ENCODE results near the gene WDFY4.

WDFY4 gene

DNA sequence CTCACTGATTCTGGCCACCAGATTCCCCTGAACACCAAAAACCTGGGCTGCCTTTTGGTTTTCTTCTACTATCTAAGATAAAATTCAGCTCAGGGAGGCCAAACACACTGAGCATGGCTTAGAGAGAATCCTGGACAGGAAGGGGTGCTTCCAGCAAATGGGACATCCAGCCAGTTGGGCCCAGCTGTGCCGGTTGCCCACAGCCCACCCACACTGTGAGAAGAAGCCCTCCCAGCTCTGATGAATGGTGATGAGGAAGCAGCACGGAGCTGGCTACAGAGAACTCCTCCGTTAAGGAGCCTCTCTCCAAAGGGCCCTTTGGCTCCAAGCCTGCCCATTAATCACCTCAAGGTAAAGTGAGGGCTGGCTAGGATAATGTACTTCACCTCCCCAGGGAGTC lies 239.1 kb downstream of the WDFY4 start:
- no peaks in the 10 kb centered on the region for H3K27me3 ChIP-seq
- H4K20me1 ChIP-seq: no peaks in the 10 kb centered on the region
- H3K4me2 ChIP-seq: no peak overlapping the region
- H3K4me3 ChIP-seq: no peak overlapping the region
- H3K36me3 ChIP-seq: no peaks in the 10 kb centered on the region
- no peak for TF ChIP-seq Cebpa-rat (IDR thresholded peaks at IDR 0.05)
- no peak overlapping the region for H3K9ac ChIP-seq
- no peak overlapping the region for H3K27ac ChIP-seq
- no peaks in the 10 kb centered on the region for H3K4me1 ChIP-seq
- no peaks in the 10 kb centered on the region for H3K9me3 ChIP-seq

DNA sequence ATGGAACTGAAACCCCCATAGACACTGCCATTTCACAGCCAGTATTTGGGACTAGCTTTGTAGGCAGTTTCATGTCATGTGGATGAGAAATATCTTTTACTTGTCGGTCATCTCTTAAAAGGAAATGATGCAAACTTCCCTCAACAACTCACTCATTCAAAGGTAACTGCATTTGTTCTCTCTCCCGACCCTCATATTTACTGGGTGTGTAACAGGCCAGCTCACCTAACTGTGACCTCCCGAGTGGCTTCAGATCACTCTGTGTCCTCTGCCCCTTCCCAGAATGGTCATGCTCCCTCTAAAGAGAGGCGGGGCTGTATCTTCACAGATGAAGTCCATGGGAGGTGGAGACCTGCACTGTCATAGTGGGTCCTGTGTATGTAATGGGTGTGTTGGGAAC lies 240.3 kb downstream of the WDFY4 start:
- no peak overlapping the region for H3K4me3 ChIP-seq
- H3K27me3 ChIP-seq: no peaks in the 10 kb centered on the region
- H3K36me3 ChIP-seq: no peaks in the 10 kb centered on the region
- no peaks in the 10 kb centered on the region for H4K20me1 ChIP-seq
- H3K4me2 ChIP-seq: no peak overlapping the region
- no peaks in the 10 kb centered on the region for H3K4me1 ChIP-seq
- H3K27ac ChIP-seq: no peak overlapping the region
- H3K9me3 ChIP-seq: no peaks in the 10 kb centered on the region
- H3K9ac ChIP-seq: no peak overlapping the region
- TF ChIP-seq Cebpa-rat (IDR thresholded peaks at IDR 0.05): no peak

DNA sequence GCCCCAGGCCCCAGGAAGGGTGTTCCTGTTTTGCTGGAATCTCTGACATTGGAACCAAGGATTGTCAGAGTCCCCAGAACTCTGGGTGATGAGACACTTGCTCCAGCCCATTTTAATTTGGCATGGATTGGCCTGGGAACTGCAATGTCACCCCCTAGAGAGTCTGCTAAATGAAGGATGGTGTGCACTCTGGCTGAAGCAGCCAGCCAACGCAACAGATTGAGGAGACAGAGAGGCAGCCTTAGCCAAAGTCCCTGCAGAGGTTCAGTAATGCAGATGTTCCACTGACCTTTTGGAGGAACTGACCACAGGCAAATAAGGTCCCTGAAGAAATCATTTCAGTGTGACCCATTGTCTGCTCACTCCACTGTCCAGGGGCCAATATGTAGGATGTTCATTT lies 241.6 kb downstream of the WDFY4 start:
- no peak overlapping the region for H3K9ac ChIP-seq
- no peaks in the 10 kb centered on the region for H3K4me1 ChIP-seq
- no peak overlapping the region for H3K4me3 ChIP-seq
- no peak overlapping the region for H3K27ac ChIP-seq
- H3K36me3 ChIP-seq: no peaks in the 10 kb centered on the region
- H3K4me2 ChIP-seq: no peak overlapping the region
- no peaks in the 10 kb centered on the region for H4K20me1 ChIP-seq
- TF ChIP-seq Cebpa-rat (IDR thresholded peaks at IDR 0.05): no peak
- no peaks in the 10 kb centered on the region for H3K27me3 ChIP-seq
- H3K9me3 ChIP-seq: no peaks in the 10 kb centered on the region

DNA sequence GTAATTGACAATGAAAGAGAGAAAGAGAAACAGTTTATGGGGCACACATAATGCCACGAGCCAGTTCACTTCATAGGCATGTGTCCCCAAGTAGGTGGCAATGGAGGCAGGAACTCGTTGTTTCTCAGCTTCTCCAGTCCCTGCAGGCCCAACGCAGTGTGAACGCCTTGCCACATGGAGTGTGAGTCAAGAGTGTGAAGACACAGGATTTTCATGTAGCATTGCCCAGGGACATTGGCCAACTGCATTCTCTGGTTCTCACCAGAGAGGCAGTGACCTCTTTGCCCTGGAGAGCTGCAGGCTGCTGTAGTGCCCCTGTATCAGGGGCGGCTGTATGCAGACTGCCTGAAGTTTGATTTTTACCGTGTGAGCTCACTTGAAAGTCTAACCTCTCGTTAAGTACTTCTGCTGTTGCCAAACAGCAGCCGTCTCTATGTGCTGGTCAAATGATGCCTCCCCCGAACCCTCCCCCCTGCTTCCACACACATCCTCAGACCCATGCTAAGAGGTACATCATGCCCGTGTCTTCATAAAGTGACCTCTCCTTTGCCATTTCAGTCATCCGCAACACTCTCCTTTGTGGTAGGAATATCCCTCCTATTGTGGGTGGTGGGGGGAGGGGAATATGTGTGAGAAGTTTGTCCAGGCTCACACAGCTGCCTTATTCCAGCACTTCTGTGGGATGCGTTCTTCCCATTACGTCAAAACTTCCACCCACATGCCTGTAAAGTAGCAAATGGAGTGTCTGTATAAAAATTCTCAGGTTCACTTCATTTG lies 242.3 kb downstream of the WDFY4 start:
- no peaks in the 10 kb centered on the region for H4K20me1 ChIP-seq

DNA sequence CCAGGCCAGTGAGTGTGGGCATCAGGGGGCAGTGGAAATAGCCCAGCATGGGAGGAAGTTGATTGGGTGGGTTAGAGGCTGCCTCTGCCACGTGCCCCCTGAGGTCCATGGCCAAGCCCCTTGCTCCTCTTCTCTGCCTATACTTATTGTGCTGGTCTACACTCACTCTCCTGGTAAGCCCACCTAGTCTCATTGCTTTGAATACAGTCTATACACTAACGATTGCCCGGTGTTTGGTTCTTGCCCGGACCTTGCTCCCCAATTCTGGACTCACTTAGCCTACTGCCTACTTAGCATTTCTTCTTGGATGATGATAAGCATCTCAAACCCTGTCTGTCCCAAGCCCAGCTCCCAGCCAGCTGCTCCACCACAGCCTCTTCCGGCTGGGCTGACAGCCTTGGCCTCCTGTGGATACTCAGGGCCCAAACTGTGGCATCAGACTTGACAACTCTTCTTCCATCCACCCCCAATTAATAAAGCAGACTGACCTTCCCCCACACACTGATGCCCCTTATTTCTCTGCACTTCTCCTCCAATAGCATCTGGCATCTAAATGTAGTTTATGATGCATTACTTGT lies 244.8 kb downstream of the WDFY4 start:
- no peaks in the 10 kb centered on the region for H3K27me3 ChIP-seq
- no peak for TF ChIP-seq Cebpa-rat (IDR thresholded peaks at IDR 0.05)
- H3K4me2 ChIP-seq: no peak overlapping the region
- no peak overlapping the region for H3K27ac ChIP-seq
- no peaks in the 10 kb centered on the region for H4K20me1 ChIP-seq
- H3K9me3 ChIP-seq: no peaks in the 10 kb centered on the region
- H3K36me3 ChIP-seq: no peaks in the 10 kb centered on the region
- H3K4me1 ChIP-seq: no peaks in the 10 kb centered on the region
- H3K4me3 ChIP-seq: no peak overlapping the region
- no peak overlapping the region for H3K9ac ChIP-seq

More for the DNA sequence above, 242.3 kb downstream of the WDFY4 start:
- Histone ChIP-seq H3K4me1 (no peaks in the 10 kb centered on the region), H3K27me3 (no peaks in the 10 kb centered on the region), H3K36me3 (no peaks in the 10 kb centered on the region), H3K9ac (no peak overlapping the region), H3K4me2 (no peak overlapping the region), H3K9me3 (no peaks in the 10 kb centered on the region), H3K27ac (no peak overlapping the region), H3K4me3 (no peak overlapping the region)
- TF ChIP-seq Cebpa-rat (IDR thresholded peaks at IDR 0.05): no peak

DNA sequence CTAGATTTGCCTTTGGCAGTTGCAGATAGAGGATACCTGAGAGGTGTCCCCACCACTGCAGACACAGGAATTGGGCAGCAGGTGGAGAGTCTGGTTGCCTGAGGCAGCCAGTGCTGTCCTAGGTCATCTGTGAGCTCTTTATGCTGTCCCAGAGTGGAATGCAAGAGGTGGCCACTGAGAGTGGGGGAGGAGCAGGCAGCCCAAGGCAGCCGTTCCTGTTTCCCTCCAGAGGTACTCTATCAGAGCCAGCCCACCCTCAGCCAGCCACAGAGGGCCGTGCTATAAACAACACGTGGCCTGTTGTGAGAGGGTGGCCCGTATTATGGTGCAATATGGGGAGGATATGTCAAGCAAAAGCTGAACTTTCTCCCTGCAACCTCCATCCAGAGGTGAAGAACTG lies 246.5 kb downstream of the WDFY4 start:
- Histone ChIP-seq H3K9me3 (no peaks in the 10 kb centered on the region), H4K20me1 (no peaks in the 10 kb centered on the region), H3K4me3 (no peak overlapping the region), H3K36me3 (no peaks in the 10 kb centered on the region), H3K4me2 (no peak overlapping the region), H3K27me3 (no peaks in the 10 kb centered on the region), H3K27ac (no peak overlapping the region), H3K9ac (no peak overlapping the region), H3K4me1 (no peaks in the 10 kb centered on the region)
- TF ChIP-seq Cebpa-rat (IDR thresholded peaks at IDR 0.05): no peak

DNA sequence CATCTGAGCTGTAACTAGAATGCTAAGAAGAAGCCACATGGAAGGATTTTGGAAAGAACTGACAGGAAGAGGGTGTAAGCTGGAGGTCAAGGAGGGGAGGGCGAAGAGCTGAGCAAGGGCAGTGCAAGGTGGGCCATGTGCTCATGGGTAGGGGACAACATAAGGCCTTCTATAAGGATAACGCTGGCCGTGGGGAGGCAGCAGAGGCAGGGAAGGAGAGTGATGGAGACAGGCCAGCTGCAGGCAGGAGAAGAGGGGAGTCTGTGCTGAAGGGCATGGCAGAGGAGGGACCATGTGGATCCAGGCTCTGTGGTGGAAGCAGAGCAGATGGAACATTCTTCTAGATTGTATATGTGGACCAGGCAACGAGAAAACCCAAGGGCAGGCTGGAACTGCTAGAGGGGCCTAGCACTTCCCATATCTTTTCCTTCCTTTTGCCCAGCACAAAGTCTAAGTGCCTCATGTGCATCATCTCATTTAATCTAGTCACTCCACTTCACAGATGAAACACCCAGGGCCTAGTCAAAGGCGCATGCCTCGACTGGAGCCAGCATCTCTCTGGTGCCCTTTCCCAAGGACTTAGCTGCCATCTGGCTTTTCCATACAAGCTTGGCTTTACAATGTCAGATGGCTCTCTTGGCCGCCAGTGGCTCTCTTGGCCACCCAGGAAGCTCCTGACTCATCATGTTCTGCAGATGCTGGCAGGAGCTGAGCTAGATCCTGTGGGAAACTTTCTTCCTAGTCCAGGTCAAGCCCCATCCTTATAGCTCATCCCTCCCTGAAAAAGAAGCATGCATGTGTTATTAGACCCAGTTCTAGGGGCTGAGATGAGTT lies 248.4 kb downstream of the WDFY4 start:
- no peak overlapping the region for H3K27ac ChIP-seq
- H3K27me3 ChIP-seq: no peaks in the 10 kb centered on the region
- no peak for TF ChIP-seq Cebpa-rat (IDR thresholded peaks at IDR 0.05)

DNA sequence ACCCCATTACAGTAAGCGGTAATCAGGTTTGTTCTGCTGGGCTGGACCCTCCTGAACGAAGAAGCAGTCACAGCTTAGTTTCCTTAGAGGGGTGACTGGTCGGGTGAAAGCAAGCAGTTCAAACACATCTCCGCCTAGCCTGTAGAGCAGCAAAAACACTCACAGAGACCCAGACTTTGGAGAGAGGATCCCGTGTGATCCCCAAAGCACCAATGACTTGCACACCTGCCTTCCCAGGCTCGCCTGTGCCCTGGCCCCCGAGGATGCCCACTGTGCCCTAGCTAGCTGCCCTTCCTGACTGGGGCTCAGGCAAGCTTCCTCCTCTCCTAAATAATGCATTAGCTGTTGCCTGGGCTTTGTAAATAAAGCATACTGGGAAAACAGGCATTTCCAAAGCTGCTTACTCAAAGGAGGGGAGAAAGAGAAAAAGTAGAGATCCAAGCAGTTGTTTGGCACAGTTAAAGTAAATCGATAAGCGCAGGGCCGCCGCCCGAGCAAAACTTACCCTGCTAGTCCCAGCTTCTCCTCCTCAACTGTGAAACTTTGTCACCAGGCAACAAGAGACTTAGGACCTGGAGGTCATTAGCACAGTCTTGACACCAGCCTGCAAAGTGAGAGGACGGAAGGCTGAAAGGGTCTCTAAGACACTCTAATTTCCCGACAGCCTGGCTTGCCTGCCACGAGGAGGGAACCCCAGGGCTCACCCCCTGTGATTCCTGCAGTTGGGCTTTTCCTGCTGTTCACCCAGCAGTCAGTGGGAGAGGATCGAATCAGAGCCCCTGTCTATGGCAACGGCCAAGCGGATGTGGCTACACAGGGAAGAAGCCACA lies 250.2 kb downstream of the WDFY4 start:
- Histone ChIP-seq H3K27me3 (no peaks in the 10 kb centered on the region), H3K4me2 (no peak overlapping the region)

More for the DNA sequence above, 248.4 kb downstream of the WDFY4 start:
- Histone ChIP-seq H3K9me3 (no peaks in the 10 kb centered on the region), H3K4me1 (no peaks in the 10 kb centered on the region), H3K4me3 (no peak overlapping the region), H4K20me1 (no peaks in the 10 kb centered on the region), H3K9ac (no peak overlapping the region), H3K4me2 (no peak overlapping the region), H3K36me3 (no peaks in the 10 kb centered on the region)

DNA sequence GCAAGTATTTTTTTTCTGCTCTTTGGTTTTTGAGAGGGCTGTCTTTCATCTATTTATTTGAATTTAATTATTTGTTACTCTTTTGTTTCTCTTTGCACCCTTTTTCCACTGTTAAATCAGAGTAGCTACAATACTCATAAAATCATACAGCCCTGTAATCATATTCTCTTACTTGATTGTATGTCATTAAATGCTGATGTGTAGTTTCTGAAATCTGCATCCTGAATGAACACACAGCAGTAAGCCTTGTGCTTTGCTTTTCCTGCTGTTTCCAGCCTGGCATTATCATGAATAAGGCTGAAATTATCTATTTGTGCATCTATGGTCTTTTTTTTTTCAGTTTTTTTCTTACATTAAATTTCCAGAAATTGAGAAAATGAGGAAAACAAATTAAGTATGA lies 250.9 kb downstream of the WDFY4 start:
- TF ChIP-seq Cebpa-rat (IDR thresholded peaks at IDR 0.05): no peak
- H3K4me3 ChIP-seq: no peak overlapping the region
- H4K20me1 ChIP-seq: no peaks in the 10 kb centered on the region
- H3K36me3 ChIP-seq: no peaks in the 10 kb centered on the region
- no peaks in the 10 kb centered on the region for H3K9me3 ChIP-seq
- H3K4me2 ChIP-seq: no peak overlapping the region
- H3K27me3 ChIP-seq: no peaks in the 10 kb centered on the region
- H3K27ac ChIP-seq: no peak overlapping the region
- H3K9ac ChIP-seq: no peak overlapping the region
- no peaks in the 10 kb centered on the region for H3K4me1 ChIP-seq

More for the DNA sequence above, 250.2 kb downstream of the WDFY4 start:
- Histone ChIP-seq H3K9ac (no peak overlapping the region), H3K9me3 (no peaks in the 10 kb centered on the region), H3K4me1 (no peaks in the 10 kb centered on the region), H3K36me3 (no peaks in the 10 kb centered on the region), H3K4me3 (no peak overlapping the region), H3K27ac (no peak overlapping the region), H4K20me1 (no peaks in the 10 kb centered on the region)
- TF ChIP-seq Cebpa-rat (IDR thresholded peaks at IDR 0.05): no peak

Data from BLaER1 (cell line).